Measurements from ENCODE around the gene MSANTD1. TPM values are rescaled to one million over a fixed set of nuclear protein-coding genes. Genes with fewer than 3 reads are reported as not detected.

The MSANTD1 gene
- total and polyA plus RNA-seq, 2 donors (not counting 3 experiments of a cell fraction or from before 2014, with no cell fraction given) = 0.14 to 1.2 TPM

DNA sequence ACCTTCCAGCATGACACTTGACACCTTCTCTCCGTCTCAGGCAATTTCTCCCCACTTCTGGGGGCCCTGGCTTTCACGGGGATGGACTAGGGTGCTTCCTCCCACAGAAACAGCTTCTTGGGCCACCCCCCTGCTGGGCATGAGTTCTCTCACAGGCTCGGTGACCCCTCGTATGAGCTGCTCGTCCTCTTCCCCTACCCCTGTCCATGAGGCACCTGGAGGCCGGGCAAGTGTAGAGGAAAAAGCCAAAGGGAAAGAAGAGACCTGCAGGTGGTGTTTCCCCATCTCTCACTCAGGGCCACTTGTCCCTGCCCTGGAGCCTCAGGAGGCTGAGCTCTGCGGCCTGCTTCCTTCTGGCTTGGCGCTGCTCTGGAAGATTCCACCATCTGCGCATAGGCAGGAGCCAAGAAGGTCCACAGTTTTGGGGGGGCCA is 41.9 kb downstream of the MSANTD1 start:
- dilution Hi-C loops (cut with MboI; ENCODE audit: extremely low pct_ligation_motif_present, low sequenced_read_pairs) (no loop called here), intact Hi-C loops (cut with micrococcal nuclease) (loop anchor here (5.0 kb wide), 1 partner anchor 219 kb away; the partner anchor contains the start of genes HTT and HTT-AS)
- ChIA-PET CTCF (interaction anchor here (0.8 kb wide), 1 partner anchor 56 kb away, joined by 4 read pairs; no protein-coding TSS in a partner anchor), POLR2A (interaction anchor here (1.5 kb wide), 1 partner anchor 14 kb away, joined by 4 read pairs; no protein-coding TSS in a partner anchor)
- DNase-seq (ENCODE audit: low read depth, low spot score) (no peak), FAIRE-seq (no peak)
- Histone ChIP-seq H3K9ac (replicated peaks; ENCODE audit: extremely low read depth, insufficient read depth, low read length) (no peak overlapping the region), H3K4me2 (ENCODE audit: insufficient read depth, low read length) (no peak overlapping the region), H3K79me2 (ENCODE audit: control insufficient read depth, insufficient read depth, low read length) (peaks cover 24% of the 10 kb centered on the region), H3K4me3 (replicated peaks in 1 of 3; ENCODE audit: insufficient read depth in 1 of 3, low read depth in 1 of 3, low read length in 3 of 3) (no peak overlapping the region), H4K20me1 (replicated peaks; ENCODE audit: control insufficient read depth, extremely low read depth, insufficient read depth, low read length) (no peaks in the 10 kb centered on the region), H2AFZ (ENCODE audit: low read depth, low read length) (no peak overlapping the region), H3K9me3 (replicated peaks; ENCODE audit: control insufficient read depth, insufficient read depth, low read length) (no peaks in the 10 kb centered on the region), H3K36me3 (ENCODE audit: control insufficient read depth in 2 of 2, extremely low read depth in 1 of 2, insufficient read depth in 2 of 2, low read length in 2 of 2) (no peaks in the 10 kb centered on the region), H3K27me3 (ENCODE audit: control insufficient read depth in 2 of 2, insufficient read depth in 2 of 2, low read length in 2 of 2) (no peaks in the 10 kb centered on the region), H3K9me1 (replicated peaks; ENCODE audit: control insufficient read depth, extremely low read depth, insufficient read depth, low read length) (no peaks in the 10 kb centered on the region), H3K27ac (ENCODE audit: insufficient read depth, low read depth, low read length) (no peak overlapping the region), H3K4me1 (ENCODE audit: control insufficient read depth, extremely low read depth, insufficient read depth, low read length) (peaks cover 18% of the 10 kb centered on the region)
- TF ChIP-seq, protein P1, sequence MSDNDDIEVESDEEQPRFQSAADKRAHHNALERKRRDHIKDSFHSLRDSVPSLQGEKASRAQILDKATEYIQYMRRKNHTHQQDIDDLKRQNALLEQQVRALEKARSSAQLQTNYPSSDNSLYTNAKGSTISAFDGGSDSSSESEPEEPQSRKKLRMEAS (IDR thresholded peaks at IDR 0.05; ENCODE audit: insufficient read depth, insufficient read length) = no peak
- TF ChIP-seq POLR2AphosphoS5 (IDR thresholded peaks at IDR 0.05; ENCODE audit: insufficient read depth, low read depth, low read length) (no peak), JUN (IDR thresholded peaks at IDR 0.05; ENCODE audit: borderline replicate concordance, insufficient read depth, insufficient read length, low read depth) (no peak), POLR2A (IDR thresholded peaks at IDR 0.05; ENCODE audit: low read depth, low read length) (no peak), MYC (IDR thresholded peaks at IDR 0.05; ENCODE audit: low read depth, low read length) (no peak), GATA2 (IDR thresholded peaks at IDR 0.05; ENCODE audit: insufficient read depth, insufficient read length, low read depth, low read length) (no peak), FOS (IDR thresholded peaks at IDR 0.05; ENCODE audit: borderline replicate concordance, insufficient read depth, low read length) (no peak), EZH2 (IDR thresholded peaks at IDR 0.05; ENCODE audit: borderline replicate concordance, low read depth, low read length, severe bottlenecking) (no peak)
- TF ChIP-seq, protein P2, sequence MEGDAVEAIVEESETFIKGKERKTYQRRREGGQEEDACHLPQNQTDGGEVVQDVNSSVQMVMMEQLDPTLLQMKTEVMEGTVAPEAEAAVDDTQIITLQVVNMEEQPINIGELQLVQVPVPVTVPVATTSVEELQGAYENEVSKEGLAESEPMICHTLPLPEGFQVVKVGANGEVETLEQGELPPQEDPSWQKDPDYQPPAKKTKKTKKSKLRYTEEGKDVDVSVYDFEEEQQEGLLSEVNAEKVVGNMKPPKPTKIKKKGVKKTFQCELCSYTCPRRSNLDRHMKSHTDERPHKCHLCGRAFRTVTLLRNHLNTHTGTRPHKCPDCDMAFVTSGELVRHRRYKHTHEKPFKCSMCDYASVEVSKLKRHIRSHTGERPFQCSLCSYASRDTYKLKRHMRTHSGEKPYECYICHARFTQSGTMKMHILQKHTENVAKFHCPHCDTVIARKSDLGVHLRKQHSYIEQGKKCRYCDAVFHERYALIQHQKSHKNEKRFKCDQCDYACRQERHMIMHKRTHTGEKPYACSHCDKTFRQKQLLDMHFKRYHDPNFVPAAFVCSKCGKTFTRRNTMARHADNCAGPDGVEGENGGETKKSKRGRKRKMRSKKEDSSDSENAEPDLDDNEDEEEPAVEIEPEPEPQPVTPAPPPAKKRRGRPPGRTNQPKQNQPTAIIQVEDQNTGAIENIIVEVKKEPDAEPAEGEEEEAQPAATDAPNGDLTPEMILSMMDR (IDR thresholded peaks at IDR 0.05; ENCODE audit: extremely low read depth in 1 of 2, insufficient read depth in 1 of 2, low read depth in 1 of 2, low read length in 2 of 2) = no peak
- BruUV-seq (replicated peaks) = no TSS peak
